SK-N-SH treated with all-trans-retinoic acid at 6 μM for 48 hours (cell line): ENCODE results near the gene MAB21L3.

Experiments
- ATAC-seq: fragments of 200-7000 bp; cut with Tn5 transposase; 3 replicates; pipeline ENCODE4 v1.9.1; 2020; ENCODE audit warnings: mild to moderate bottlenecking, moderate library complexity
- ARNTL ChIP-seq: fragments of 450-650 bp; formaldehyde crosslinking; IDR thresholded peaks from 2 replicates; pipeline ENCODE4 v1.5.0; 2020; ENCODE audit warnings: low read depth, mild to moderate bottlenecking, moderate library complexity, borderline replicate concordance
- BACH2 ChIP-seq: fragments of 250-450 bp; sonication (Bioruptor Pico); IDR thresholded peaks from 2 replicates; pipeline ENCODE4 v1.9.0; 2021; ENCODE audit warnings: mild to moderate bottlenecking, borderline replicate concordance
- CREB5 ChIP-seq: fragments of 250-450 bp; sonication (Bioruptor Pico); IDR thresholded peaks from 2 replicates; pipeline ENCODE4 v1.5.1; 2020; ENCODE audit warnings: low read depth, mild to moderate bottlenecking, moderate library complexity
- CSDC2 ChIP-seq: fragments of 250-450 bp; sonication (Bioruptor Pico); IDR thresholded peaks from 2 replicates; pipeline ENCODE4 v1.5.0; 2020; ENCODE audit warnings: mild to moderate bottlenecking, moderate library complexity
- CSRNP3 ChIP-seq: fragments of 250-450 bp; sonication (Bioruptor Pico); IDR thresholded peaks from 2 replicates; pipeline ENCODE4 v1.5.1; 2021; ENCODE audit warnings: mild to moderate bottlenecking, moderate library complexity
- ESRRG ChIP-seq: fragments of 250-450 bp; sonication (Bioruptor Pico); IDR thresholded peaks from 2 replicates; pipeline ENCODE4 v1.6.1; 2021; ENCODE audit warnings: mild to moderate bottlenecking
- GLIS3 ChIP-seq: fragments of 250-450 bp; sonication (Bioruptor Pico); IDR thresholded peaks from 2 replicates; pipeline ENCODE4 v1.5.0; 2020; ENCODE audit warnings: mild to moderate bottlenecking, moderate library complexity
- ISL1 ChIP-seq: fragments of 250-450 bp; sonication (Bioruptor Pico); IDR thresholded peaks from 2 replicates; pipeline ENCODE4 v2.1.2; 2022; ENCODE audit warnings: mild to moderate bottlenecking, moderate library complexity
- PATZ1 ChIP-seq: fragments of 250-450 bp; sonication (Bioruptor Pico); IDR thresholded peaks from 2 replicates; pipeline ENCODE4 v1.8.0; 2020; ENCODE audit warnings: mild to moderate bottlenecking, moderate library complexity, borderline replicate concordance
- POU6F1 ChIP-seq: fragments of 250-450 bp; sonication (Bioruptor Pico); IDR thresholded peaks from 2 replicates; pipeline ENCODE4 v1.8.0; 2021; ENCODE audit warnings: low read depth, mild to moderate bottlenecking, moderate library complexity, borderline replicate concordance
- PPARA ChIP-seq: fragments of 250-450 bp; sonication (Bioruptor Pico); IDR thresholded peaks from 2 replicates; pipeline ENCODE4 v1.5.0; 2020; ENCODE audit warnings: mild to moderate bottlenecking, borderline replicate concordance
- RARB ChIP-seq: fragments of 250-450 bp; sonication (Bioruptor Pico); IDR thresholded peaks from 2 replicates; pipeline ENCODE4 v1.8.0; 2021; ENCODE audit warnings: mild to moderate bottlenecking, moderate library complexity
- SNAI2 ChIP-seq: fragments of 250-450 bp; sonication (Bioruptor Pico); IDR thresholded peaks from 2 replicates; pipeline ENCODE4 v1.5.0; 2020; ENCODE audit warnings: mild to moderate bottlenecking, moderate library complexity
- TCF4 ChIP-seq: fragments of 250-450 bp; sonication (Bioruptor Pico); IDR thresholded peaks from 2 replicates; pipeline ENCODE4 v1.8.0; 2021; ENCODE audit warnings: mild to moderate bottlenecking, moderate library complexity, borderline replicate concordance
- TSHZ2 ChIP-seq: fragments of 250-450 bp; sonication (Bioruptor Pico); IDR thresholded peaks from 2 replicates; pipeline ENCODE4 v1.5.0; 2020; ENCODE audit warnings: mild to moderate bottlenecking, moderate library complexity
- ZC3H10 ChIP-seq: fragments of 250-450 bp; sonication (Bioruptor Pico); IDR thresholded peaks from 2 replicates; pipeline ENCODE4 v1.5.1; 2021; ENCODE audit warnings: mild to moderate bottlenecking, moderate library complexity
- ZFP3 ChIP-seq: fragments of 250-450 bp; sonication (Bioruptor Pico); IDR thresholded peaks from 2 replicates; pipeline ENCODE4 v1.5.0; 2020; ENCODE audit warnings: mild to moderate bottlenecking, moderate library complexity
- ZNF70 ChIP-seq: fragments of 450-650 bp; formaldehyde crosslinking; IDR thresholded peaks from 2 replicates; pipeline ENCODE4 v1.5.0; 2020; ENCODE audit warnings: mild to moderate bottlenecking, moderate library complexity

The MAB21L3 gene

GRCh38 chr1:116130356-116130755 lies 19.2 kb downstream of the MAB21L3 start:
- no peak for TF ChIP-seq SNAI2 (CRISPR knock-in tag)
- TF ChIP-seq TCF4 (CRISPR knock-in tag) = no peak
- TF ChIP-seq TSHZ2 (CRISPR knock-in tag) = no peak
- no peak for TF ChIP-seq CSDC2 (CRISPR knock-in tag)
- TF ChIP-seq POU6F1 = no peak
- no peak for ATAC-seq

- TF ChIP-seq SNAI2 (CRISPR knock-in tag) (no peak), ISL1 (CRISPR knock-in tag) (no peak), BACH2 (CRISPR knock-in tag) (no peak), ARNTL (CRISPR knock-in tag) (no peak), TCF4 (CRISPR knock-in tag) (no peak), ZC3H10 (no peak), POU6F1 (no peak)
- ATAC-seq = no peak
Measured at GRCh38 chr1:116131170-116131569, 20.0 kb downstream of the MAB21L3 start.

- no peak for ATAC-seq
- TF ChIP-seq ZFP3 (CRISPR knock-in tag) = no peak
- no peak for TF ChIP-seq ARNTL (CRISPR knock-in tag)
- TF ChIP-seq ISL1 (CRISPR knock-in tag) = no peak
- TF ChIP-seq ZNF70 = no peak
- no peak for TF ChIP-seq CSRNP3 (CRISPR knock-in tag)
- no peak for TF ChIP-seq BACH2 (CRISPR knock-in tag)
- TF ChIP-seq TSHZ2 (CRISPR knock-in tag) = no peak
- no peak for TF ChIP-seq ESRRG
- TF ChIP-seq CREB5 (CRISPR knock-in tag) = no peak
- no peak for TF ChIP-seq GLIS3 (CRISPR knock-in tag)
- TF ChIP-seq POU6F1 = no peak
- TF ChIP-seq RARB (CRISPR knock-in tag) = no peak
- TF ChIP-seq SNAI2 (CRISPR knock-in tag) = no peak
- TF ChIP-seq CSDC2 (CRISPR knock-in tag) = no peak
- no peak for TF ChIP-seq PATZ1 (CRISPR knock-in tag)
- TF ChIP-seq PPARA (CRISPR knock-in tag) = no peak
- no peak for TF ChIP-seq ZC3H10
- TF ChIP-seq, all 23 proteins: peak for 0
Measured at GRCh38 chr1:116131866-116132605, 20.8 kb downstream of the MAB21L3 start.
